H1 (cell line): Measurements from ENCODE around the gene SIK3.

ENCODE experiments used
- ATF3 ChIP-seq: IDR thresholded peaks from 2 replicates; pipeline ENCODE4 v1.6.1; 2011; ENCODE audit warnings: low read depth, mild to moderate bottlenecking, low read length; ENCODE audit not compliant: insufficient read depth
- CBX8 ChIP-seq: fragments of 300-800, 300-1000 bp; sonication (generic); IDR thresholded peaks from 2 replicates; pipeline ENCODE4 v1.7.1; 2016; ENCODE audit warnings: low read depth, low read length, borderline replicate concordance
- EGR1 ChIP-seq: IDR thresholded peaks from 2 replicates; pipeline ENCODE4 v1.6.1; 2011; ENCODE audit warnings: low read depth, low read length, borderline replicate concordance
- EZH2 ChIP-seq: fragments of 200-600 bp; sonication (generic); IDR thresholded peaks from 2 replicates; pipeline ENCODE4 v1.7.1; 2012; ENCODE audit warnings: low read depth, mild to moderate bottlenecking, moderate library complexity, low read length, inconsistent platforms; ENCODE audit not compliant: severe bottlenecking
- KDM5A ChIP-seq: fragments of 200-600 bp; IDR thresholded peaks from 2 replicates; pipeline ENCODE4 v1.7.1; 2012; ENCODE audit warnings: mild to moderate bottlenecking, low read length, inconsistent platforms, mixed read lengths
- NRF1 ChIP-seq: IDR thresholded peaks from 2 replicates; pipeline ENCODE4 v1.6.1; 2011; ENCODE audit warnings: mild to moderate bottlenecking, low read depth, low read length, improper control_type of control experiment
- POLR2A ChIP-seq, 2 experiments: IDR thresholded peaks; 1 replicate in 1 of 2; 2 replicates in 1 of 2; pipeline ENCODE4 v1.6.1; 2011; ENCODE audit warnings: low read depth in 2 of 2, low read length in 2 of 2, mild to moderate bottlenecking in 2 of 2; ENCODE audit errors: control extremely low read depth in 1 of 2
- SAP30 ChIP-seq: fragments of 300-600 bp; sonication (generic); IDR thresholded peaks from 2 replicates; pipeline ENCODE4 v1.7.1; 2012; ENCODE audit warnings: low read length, moderate library complexity, mild to moderate bottlenecking, inconsistent platforms; ENCODE audit not compliant: insufficient read depth, insufficient replicate concordance
- SUZ12 ChIP-seq: fragments of 200-600 bp; sonication (generic); IDR thresholded peaks from 2 replicates; pipeline ENCODE4 v1.6.1; 2012; ENCODE audit warnings: mild to moderate bottlenecking, inconsistent platforms, low read length, moderate library complexity, mixed read lengths
- TCF12 ChIP-seq: IDR thresholded peaks from 2 replicates; pipeline ENCODE4 v1.6.1; 2011; ENCODE audit warnings: low read depth, mild to moderate bottlenecking, low read length
- YY1 ChIP-seq: IDR thresholded peaks from 2 replicates; pipeline ENCODE4 v1.6.1; 2011; ENCODE audit warnings: low read depth, mild to moderate bottlenecking, low read length

- TF ChIP-seq SUZ12: no peak
- no peak for TF ChIP-seq ATF3
- TF ChIP-seq POLR2A (IDR thresholded peaks at IDR 0.05; ENCODE audit: control extremely low read depth in 1 of 2, low read depth in 2 of 2, low read length in 2 of 2): no peak
- no peak for TF ChIP-seq KDM5A
- no peak for TF ChIP-seq TCF12
- no peak for TF ChIP-seq CBX8
- TF ChIP-seq EZH2: no peak
- TF ChIP-seq SAP30: no peak
- TF ChIP-seq YY1: no peak
- no peak for TF ChIP-seq NRF1
- no peak for TF ChIP-seq EGR1
Measured at GRCh38 chr11:116831790-116832349, 266.4 kb downstream of the SIK3 start.
